Activated T-helper 2 cell treated with anti-CD3 and anti-CD28 coated beads, Interferon-gamma antibody, Interleukin-2, Interleukin-4, amounts not matched to agents 10 μg/mL and 5 μg/mL and 100 μg/mL, durations not matched to agents 14 hours and 24 hours and 36 hours (primary cell): ENCODE measurements around the gene NKX1-1. TPM values are rescaled to one million over a fixed set of nuclear protein-coding genes. Genes with fewer than 3 reads are reported as not detected.
"Not testable (repeated sequence)": the region's sequence is repeated elsewhere in the genome, so short reads cannot be mapped to it uniquely, and the experiment has no call there.

Experiments used
- DNase-seq: peaks from one replicate; pipeline ENCODE4 v3.0.0; 2021; ENCODE audit warnings: low spot score
- H3K27ac Mint-ChIP-seq: one replicate; pipeline ENCODE4 v1.8.0; 2021; ENCODE audit warnings: mixed read lengths
- H3K27me3 Mint-ChIP-seq: one replicate; pipeline ENCODE4 v1.8.0; 2021; ENCODE audit warnings: low read depth, mixed read lengths
- H3K36me3 Mint-ChIP-seq: one replicate; pipeline ENCODE4 v1.8.0; 2021; ENCODE audit warnings: low read depth, mixed read lengths
- H3K4me1 Mint-ChIP-seq: one replicate; pipeline ENCODE4 v1.8.0; 2021; ENCODE audit warnings: low read depth, mixed read lengths
- H3K4me3 Mint-ChIP-seq: one replicate; pipeline ENCODE4 v1.8.0; 2021; ENCODE audit warnings: low read depth, mild to moderate bottlenecking, moderate library complexity, mixed read lengths
- H3K9me3 Mint-ChIP-seq: one replicate; pipeline ENCODE4 v1.8.0; 2021; ENCODE audit warnings: mixed read lengths
- intact Hi-C: fragments of 100-400 bp; cut with micrococcal nuclease; formaldehyde crosslinking; loops from one replicate; pipeline ENCODE4 v1.15.1; 2023
- total RNA-seq: library from RNA; stranded (reverse); gene quantifications from 2 replicates; pipeline ENCODE4 v1.2.3, GENCODE V29; 2022

The NKX1-1 gene
- total RNA-seq, 1 donor from 2014 or later = not detected

DNA sequence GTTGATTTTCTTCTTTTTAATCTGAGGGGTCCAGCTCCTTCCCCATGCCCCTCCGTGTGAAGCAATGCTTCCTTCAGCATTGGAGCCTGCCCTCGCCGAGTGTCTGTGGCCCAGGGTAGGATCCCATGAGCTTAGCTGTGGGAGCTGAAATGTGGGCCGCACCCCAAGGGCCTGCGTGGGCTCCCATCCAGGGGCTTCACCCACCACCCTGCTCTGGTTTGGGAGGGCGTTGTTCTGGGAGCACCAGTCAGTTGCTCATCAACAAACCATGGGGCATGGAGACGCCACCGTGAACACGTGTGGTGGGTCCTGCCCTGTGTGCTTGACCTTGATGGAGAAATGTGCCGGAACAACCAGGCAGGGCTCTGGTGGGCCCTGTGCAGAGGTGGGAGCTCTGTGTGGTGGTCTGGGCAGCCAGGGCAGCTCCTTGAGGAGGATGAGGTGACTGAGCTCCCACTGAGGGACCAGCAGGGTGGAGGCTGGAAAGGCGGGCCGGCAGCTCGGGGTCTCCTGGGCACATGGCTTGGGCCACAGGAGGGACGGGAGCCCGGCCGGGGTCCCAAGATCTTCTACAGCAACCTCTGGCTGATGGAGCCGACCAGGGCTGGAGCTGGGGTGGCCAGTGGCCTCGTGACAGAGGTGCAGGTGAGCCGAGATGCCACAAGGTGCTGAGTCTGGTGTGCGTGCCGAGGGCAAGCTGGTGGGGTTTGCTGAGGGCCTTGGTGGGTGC is 39.6 kb upstream of the NKX1-1 start:
- intact Hi-C loops = no loop called here
- Mint-ChIP-seq H3K27ac (no peak overlapping the region), H3K9me3 (no peaks in the 10 kb centered on the region), H3K36me3 (no peaks in the 10 kb centered on the region), H3K27me3 (no peaks in the 10 kb centered on the region), H3K4me3 (no peak overlapping the region), H3K4me1 (no peaks in the 10 kb centered on the region)
- DNase-seq = no peak

- H3K4me3 Mint-ChIP-seq, DNase-seq, H3K27me3 Mint-ChIP-seq, H3K27ac Mint-ChIP-seq, H3K4me1 Mint-ChIP-seq, intact Hi-C loops, H3K9me3 Mint-ChIP-seq, H3K36me3 Mint-ChIP-seq: not testable (repeated sequence)
Measured at GRCh38 chr4:1443688-1444172, 37.5 kb upstream of the NKX1-1 start.

DNA sequence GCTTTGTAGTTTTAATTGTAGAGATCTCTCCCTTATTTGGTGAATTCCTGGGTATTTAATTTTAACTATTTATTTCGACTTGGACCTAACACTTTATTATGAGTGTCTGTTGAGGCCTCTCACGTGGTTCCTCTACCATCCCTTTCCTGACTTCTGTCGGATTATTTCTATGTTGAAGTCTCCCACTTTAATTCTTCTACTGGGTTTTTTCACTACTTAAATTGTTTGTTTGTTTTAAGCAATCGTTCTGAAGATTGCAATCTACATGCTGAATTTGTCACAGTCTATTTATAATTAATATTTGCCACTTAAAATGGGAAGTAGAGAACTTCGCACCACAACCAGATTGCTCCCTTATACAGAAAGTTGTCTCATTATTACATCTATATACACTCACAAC is 20.8 kb upstream of the NKX1-1 start:
- Mint-ChIP-seq H3K4me3 (no peak overlapping the region), H3K4me1 (no peaks in the 10 kb centered on the region), H3K36me3 (no peaks in the 10 kb centered on the region), H3K9me3 (no peaks in the 10 kb centered on the region), H3K27ac (no peak overlapping the region), H3K27me3 (no peaks in the 10 kb centered on the region)
- intact Hi-C loops = no loop called here
- no peak for DNase-seq

- H3K27me3 Mint-ChIP-seq = peaks cover 1% of the 10 kb centered on the region
- intact Hi-C loops = no loop called here
- H3K27ac Mint-ChIP-seq = no peak overlapping the region
- no peaks in the 10 kb centered on the region for H3K36me3 Mint-ChIP-seq
- DNase-seq = no peak
- no peaks in the 10 kb centered on the region for H3K4me1 Mint-ChIP-seq
- no peaks in the 10 kb centered on the region for H3K9me3 Mint-ChIP-seq
- no peak overlapping the region for H3K4me3 Mint-ChIP-seq
Measured at GRCh38 chr4:1421657-1422056, 15.4 kb upstream of the NKX1-1 start.

GRCh38 chr4:1419708-1420107 is 13.5 kb upstream of the NKX1-1 start:
- H3K27ac Mint-ChIP-seq = no peak overlapping the region
- no peaks in the 10 kb centered on the region for H3K4me1 Mint-ChIP-seq
- no peaks in the 10 kb centered on the region for H3K36me3 Mint-ChIP-seq
- no peak overlapping the region for H3K4me3 Mint-ChIP-seq
- intact Hi-C loops = no loop called here
- no peak for DNase-seq
- no peaks in the 10 kb centered on the region for H3K9me3 Mint-ChIP-seq
- peaks cover 8% of the 10 kb centered on the region for H3K27me3 Mint-ChIP-seq

- intact Hi-C loops = no loop called here
- no peak overlapping the region for H3K27ac Mint-ChIP-seq
- DNase-seq = no peak
- peaks cover 10% of the 10 kb centered on the region for H3K27me3 Mint-ChIP-seq
- no peaks in the 10 kb centered on the region for H3K4me1 Mint-ChIP-seq
- no peaks in the 10 kb centered on the region for H3K9me3 Mint-ChIP-seq
- H3K36me3 Mint-ChIP-seq = no peaks in the 10 kb centered on the region
- no peak overlapping the region for H3K4me3 Mint-ChIP-seq
Measured at GRCh38 chr4:1418494-1419285, 12.4 kb upstream of the NKX1-1 start.

DNA sequence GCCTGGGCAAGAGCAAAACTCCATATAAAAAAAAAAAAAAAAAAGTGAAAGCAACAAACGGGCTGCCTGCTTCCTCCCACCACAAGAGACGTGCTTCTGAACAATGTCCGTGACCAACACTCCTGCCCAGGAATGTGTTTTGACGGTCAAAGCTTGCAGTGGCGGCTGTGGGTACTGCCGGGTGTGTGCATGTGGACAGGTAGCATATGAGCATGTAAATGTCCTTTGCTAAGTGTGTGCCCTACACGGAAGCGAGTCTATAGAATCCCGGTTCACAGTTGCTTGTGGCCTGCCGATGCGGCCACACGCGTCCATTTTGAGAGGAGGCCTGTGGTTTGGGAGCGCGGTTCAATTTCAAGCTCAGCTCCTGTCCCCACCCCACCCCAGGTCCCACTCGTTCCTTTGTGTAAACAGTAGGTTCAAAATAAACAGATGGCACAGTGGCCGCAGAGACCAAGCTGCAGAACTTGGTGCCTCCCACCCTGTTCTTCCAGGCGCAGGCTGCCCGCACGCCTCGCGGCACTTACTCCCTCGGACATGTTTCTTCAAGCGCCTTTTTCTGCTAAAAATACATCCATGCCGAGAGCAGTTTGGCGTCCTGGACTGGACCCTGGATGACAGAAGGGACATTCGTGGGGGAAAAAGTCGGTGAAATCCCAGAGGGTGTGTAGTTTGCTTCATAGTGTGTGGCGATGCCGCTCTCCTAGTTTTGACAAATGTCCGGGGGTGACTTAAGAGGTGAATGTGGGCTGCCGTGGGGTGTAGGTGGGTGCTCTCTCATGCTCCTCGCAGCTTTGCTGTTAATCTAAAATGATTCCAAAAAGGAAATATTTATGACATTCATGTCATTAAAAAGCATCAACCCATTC is 11.5 kb upstream of the NKX1-1 start:
- Mint-ChIP-seq H3K27ac (no peak overlapping the region), H3K4me1 (no peaks in the 10 kb centered on the region), H3K4me3 (no peak overlapping the region), H3K36me3 (no peaks in the 10 kb centered on the region), H3K9me3 (no peaks in the 10 kb centered on the region), H3K27me3 (peaks cover 10% of the 10 kb centered on the region)
- intact Hi-C loops = no loop called here
- DNase-seq = no peak

- Mint-ChIP-seq H3K4me3 (no peak overlapping the region), H3K4me1 (no peaks in the 10 kb centered on the region), H3K36me3 (no peaks in the 10 kb centered on the region), H3K27me3 (peaks cover 10% of the 10 kb centered on the region), H3K9me3 (no peaks in the 10 kb centered on the region), H3K27ac (no peak overlapping the region)
- intact Hi-C loops = no loop called here
- DNase-seq = no peak
Measured at GRCh38 chr4:1416948-1417260, 10.7 kb upstream of the NKX1-1 start.

GRCh38 chr4:1416051-1416947 is 10.1 kb upstream of the NKX1-1 start:
- Mint-ChIP-seq H3K4me3 (no peak overlapping the region), H3K9me3 (no peaks in the 10 kb centered on the region), H3K36me3 (no peaks in the 10 kb centered on the region), H3K27me3 (peaks cover 11% of the 10 kb centered on the region), H3K27ac (no peak overlapping the region), H3K4me1 (no peaks in the 10 kb centered on the region)
- DNase-seq = no peak
- intact Hi-C loops = no loop called here

DNA sequence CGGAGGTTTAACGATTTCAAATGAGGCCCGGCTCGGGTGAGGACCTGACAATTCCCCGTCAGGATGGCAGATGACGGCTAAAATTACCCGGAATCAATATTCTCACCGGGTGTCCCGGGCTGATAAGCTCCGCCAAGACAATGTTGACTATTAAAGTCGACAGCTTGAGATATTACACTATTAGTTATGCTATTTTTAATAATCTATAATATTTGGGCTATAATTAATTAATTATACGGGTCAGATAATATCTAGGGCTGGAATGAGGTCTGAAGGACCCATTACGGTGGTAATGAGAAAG is 9.4 kb upstream of the NKX1-1 start:
- Mint-ChIP-seq H3K27ac (no peak overlapping the region), H3K36me3 (no peaks in the 10 kb centered on the region), H3K9me3 (no peaks in the 10 kb centered on the region), H3K4me1 (no peaks in the 10 kb centered on the region), H3K4me3 (no peak overlapping the region), H3K27me3 (peaks cover 12% of the 10 kb centered on the region)
- intact Hi-C loops = no loop called here
- DNase-seq = no peak

GRCh38 chr4:1414831-1415680 is 8.8 kb upstream of the NKX1-1 start:
- H3K4me1 Mint-ChIP-seq = no peaks in the 10 kb centered on the region
- no peaks in the 10 kb centered on the region for H3K9me3 Mint-ChIP-seq
- H3K36me3 Mint-ChIP-seq = no peaks in the 10 kb centered on the region
- H3K27ac Mint-ChIP-seq = no peak overlapping the region
- no peak overlapping the region for H3K4me3 Mint-ChIP-seq
- DNase-seq = no peak
- H3K27me3 Mint-ChIP-seq = peaks cover 12% of the 10 kb centered on the region
- intact Hi-C loops = no loop called here
